ENCODE data around the gene GRPEL1.
A peak's percentile ranks its signal among the peaks of the same experiment; 100 is the strongest.

The GRPEL1 gene

DNA sequence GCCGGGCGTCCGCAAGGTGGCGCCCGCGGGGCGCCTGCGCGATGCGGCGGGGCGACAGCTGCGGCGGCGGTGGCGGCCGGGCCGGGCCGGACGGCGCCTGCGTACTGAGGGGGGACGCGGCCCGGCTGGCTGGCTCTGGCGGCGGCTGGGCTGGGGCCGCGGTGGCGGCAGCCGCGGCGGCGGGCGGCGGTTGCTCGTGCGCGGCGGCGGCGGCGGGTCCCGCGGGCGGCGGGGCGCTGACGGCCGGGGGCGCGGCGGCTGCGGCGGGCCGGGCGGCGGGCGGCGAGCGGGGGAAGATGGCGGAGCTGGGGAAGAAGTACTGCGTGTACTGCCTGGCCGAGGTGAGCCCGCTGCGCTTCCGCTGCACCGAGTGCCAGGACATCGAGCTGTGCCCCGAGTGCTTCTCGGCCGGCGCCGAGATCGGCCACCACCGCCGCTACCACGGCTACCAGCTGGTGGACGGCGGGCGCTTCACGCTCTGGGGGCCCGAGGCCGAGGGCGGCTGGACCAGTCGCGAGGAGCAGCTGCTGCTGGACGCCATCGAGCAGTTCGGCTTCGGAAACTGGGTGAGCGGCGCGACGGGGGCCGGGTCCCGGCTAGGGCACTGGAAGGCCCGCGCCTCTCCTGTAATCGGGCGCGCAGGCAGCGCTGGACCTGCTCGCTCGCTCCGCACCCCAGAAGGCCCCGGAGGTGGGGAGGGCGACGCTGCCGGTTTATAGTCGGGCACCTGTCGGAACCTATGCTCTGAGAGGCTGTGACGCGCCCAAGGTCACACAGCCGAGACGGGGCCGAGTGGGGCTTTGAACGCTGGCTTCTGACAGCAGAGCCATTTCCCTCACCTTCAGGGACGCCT, 24.4 kb downstream of the GRPEL1 start, which contains the start of gene TADA2B:
Gene TADA2B (plus strand): TSS at position 89 of the 853 bp plus-strand sequence. CDS start 208 bp downstream, at position 297.
- peak; percentile 12 for DNase-seq

DNA sequence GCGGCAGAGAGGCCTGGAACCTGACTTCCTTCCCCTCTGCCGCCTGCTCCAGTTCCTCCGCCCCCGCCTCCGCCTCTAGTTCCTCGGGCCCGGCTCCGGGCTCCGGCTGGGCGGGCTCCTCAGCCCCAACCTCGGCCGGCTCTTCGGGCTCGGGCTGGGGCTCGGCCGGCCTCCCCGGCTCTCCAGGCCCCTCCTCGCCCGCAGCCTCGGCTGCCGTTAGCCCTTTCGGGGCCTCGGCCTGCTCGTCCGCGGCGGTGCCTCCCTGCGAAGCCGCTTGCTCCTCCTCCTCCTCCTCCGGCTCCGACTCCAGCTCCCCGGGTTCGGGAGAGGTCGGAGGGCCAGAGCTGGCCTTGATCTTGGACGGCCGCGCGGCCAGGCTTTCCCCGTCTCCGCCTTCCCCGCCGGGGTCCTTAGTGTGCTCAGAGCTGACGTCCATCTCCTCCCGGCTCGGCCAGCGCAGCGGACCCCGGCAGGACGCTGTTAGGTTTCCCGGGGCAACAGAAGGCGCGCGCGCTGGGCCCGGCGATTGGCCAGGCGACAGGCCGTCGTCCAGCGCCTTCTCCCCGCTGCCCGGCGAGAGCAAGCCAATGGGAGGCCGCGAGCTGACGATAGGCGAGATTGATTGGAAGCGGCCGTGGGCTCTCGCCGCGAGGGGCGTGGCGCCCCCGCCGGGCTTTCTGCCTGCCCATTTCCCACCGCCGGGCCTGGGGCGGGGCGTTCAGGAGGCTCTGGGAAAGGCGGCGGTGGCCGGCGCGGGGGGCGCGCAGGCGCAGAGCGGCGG, 25.2 kb downstream of the GRPEL1 start:
- peak; percentile 96 for DNase-seq

DNA sequence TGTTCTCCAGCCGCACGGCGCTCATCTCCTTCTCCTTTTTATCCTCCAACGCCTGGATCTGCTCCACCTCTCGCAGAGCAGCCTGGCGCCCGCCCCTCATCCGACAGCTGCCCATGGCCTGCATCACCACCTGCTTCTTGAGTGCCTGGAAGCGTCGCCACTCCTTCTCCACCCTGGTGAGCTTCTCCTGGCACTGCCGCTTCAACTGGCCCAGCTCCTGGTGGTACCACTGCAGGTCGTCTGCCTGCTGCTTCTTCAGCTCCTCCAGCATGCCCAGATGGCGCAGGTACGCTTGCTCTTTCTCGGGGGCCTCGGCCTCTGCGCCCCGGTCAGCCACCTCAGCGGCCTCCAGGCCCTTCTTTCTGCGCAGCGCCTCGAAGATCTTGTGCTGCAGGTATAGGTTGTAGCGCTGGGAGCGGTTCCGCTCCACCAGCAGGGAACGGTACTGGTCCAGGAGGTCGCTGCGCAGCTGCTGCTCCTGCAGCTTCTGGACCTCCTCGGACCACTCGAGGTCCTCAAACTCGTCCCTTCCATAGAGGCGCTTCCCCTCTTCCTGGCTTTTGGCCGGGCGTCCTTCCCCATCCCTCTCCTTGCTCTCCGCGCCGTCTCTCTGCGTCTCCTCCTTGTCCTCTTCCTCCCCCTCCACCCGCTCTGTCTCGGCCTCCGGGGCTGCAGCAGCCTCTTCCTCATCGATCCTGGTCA, 25.9 kb downstream of the GRPEL1 start:
- DNase-seq: peak; percentile 19

DNA sequence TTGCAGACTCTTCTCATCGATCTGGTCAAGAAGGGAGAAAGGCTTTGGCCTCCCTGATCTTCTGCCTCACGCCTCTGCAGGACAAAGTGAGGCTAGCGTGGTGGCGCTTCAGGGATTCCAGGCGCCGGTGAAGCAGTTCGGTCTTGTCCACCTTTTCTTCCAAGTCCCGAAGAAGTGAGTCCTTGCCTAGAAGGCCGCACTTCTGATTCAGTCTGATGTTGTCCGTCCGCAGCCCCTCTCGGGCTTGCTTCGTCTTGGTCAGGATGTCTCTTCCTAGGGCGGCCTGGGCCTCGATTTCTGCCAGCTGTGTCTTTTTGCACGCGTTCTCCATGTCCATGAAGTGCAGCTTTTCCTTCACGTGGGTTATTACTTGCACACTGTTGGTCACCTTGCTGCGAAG, 26.6 kb downstream of the GRPEL1 start:
- no peak for DNase-seq

DNA sequence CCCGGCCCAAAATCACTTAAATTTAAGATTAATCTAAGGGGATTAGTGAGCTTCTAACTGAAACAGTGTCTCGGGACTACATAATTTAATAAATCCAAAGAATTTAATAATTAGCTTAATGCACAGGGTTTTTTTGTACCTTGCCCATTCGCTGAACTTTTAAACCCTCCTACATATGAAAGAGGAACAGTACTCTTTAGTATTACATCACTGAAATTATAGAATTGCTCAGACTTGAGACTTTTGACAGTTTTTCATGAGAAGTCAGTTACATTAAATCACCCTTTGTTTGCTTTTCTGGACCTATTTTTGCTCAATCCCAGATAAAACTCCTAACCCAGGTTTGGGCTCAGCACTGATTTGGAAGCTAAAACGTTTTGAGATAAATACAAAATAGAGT, 27.1 kb downstream of the GRPEL1 start:
- no peak for DNase-seq

DNA sequence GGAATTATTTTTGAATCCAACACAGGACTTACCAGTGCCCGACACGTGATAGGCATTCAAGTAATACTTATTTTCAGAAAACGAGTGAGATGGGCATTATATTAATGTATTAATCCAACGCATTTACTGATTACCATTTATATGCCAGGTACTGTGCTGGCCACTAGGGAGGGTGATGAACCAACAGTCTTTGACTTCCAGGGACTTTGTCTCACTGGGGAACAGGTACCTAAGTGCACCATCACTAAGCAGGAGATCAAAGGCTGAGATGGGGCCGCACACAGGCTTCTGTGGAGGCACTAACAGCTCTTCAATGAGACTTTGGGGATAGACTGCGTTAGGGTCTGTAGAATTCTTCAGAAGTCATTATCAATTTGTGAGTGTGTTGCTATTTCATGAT, 30.4 kb downstream of the GRPEL1 start:
- DNase-seq: no peak

DNA sequence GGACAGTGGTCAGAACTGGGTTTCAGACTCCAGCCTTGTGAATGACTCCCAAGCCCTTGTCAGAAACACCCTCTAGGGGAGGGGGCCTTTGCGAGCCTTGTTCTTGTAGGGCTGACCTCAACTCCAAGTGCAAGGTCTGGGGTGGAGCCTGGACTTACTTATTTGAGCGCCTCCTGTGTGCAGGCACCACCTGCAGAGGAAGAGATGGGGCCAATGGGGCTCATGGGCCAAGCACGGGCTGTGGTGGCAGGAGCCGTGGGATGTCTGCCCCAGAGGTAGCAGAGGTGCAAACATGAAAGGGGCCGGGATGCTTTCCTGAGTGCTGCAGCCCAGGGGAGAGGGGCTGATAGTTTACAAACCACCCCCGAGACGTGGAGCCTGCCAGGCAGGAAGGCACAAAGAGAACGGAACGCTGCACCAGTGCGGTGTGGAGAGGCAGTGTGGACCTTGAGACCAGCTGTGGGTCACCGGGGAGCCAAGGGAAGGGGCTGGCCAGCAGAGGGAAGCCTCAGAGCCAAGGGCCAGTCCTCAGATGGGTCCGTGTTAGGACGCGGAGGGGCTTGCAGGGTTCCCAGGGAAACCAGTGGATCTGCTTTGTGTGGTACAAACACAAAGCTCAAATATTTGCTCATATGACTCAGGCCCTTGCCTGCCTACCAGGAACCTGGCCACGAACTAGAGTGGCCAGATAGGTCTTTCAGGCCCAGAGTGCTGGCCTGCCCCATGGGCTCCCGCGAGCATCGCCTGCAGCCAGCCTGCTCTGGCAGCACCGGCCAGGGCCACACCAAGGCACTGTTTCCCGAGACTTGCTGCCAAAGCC, 33.4 kb downstream of the GRPEL1 start:
- peak; percentile 72 for DNase-seq

DNA sequence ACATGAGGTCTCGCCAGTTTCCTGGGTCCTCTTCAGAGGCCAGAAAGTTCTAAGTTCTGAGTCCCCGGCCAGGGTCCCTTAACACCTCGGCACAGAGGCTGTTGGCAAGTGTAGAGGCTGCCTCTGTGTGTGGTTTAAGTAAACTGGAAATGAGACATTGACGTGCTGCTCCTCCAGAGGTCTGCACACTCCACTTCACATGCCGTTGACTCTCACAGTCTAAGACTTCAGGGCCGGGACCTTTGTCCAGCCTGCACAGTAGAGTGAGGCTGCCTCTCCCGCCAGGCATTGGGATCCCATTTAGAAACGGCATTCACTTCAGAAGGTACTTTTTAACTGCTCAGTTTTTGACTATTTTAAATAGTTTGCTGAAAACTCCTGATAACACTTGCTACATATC, 35.3 kb downstream of the GRPEL1 start:
- no peak for DNase-seq

DNA sequence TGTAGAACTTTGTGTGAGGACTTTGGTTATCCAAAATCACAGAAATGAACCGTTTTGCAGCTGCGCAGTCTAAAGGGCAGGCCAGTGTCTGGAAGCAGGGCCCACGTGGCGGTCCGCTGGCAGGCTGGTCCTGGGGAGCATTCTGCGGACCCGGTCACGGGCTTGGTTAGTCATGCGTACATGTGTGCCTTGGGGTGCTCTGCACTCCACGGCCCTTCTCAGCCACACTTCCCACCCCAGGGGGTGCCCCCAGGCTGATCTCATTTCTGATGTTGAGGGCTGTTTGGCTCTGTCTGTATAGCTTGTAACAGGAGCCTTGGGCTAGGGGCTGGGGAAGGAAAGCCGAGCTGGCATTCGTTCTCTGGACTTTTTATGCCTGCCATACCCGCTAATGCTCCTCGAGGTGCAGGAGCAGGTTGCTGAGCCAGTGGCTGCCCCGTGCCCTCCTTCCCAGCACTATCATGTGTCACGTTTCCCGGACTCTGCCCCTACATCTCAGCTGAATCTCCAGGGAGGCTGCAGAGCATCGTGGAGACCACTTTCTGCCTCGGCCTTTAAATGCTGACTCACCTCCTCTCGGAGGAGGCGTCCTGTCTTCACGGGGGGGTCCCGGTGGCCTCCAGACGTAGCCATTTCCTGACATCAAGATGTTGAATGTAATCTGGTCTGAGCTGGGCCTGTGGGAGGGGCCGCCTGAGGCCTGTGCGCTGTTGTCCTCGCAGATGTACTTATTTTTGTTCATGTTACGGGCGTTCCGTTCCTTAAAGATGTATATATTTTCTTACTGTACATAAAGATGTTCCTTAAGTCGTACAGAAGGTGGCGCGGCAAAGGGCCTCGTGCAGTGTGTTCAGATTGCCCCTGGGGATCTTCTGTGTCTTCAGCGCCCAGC, 36.1 kb downstream of the GRPEL1 start:
- DNase-seq: no peak

DNA sequence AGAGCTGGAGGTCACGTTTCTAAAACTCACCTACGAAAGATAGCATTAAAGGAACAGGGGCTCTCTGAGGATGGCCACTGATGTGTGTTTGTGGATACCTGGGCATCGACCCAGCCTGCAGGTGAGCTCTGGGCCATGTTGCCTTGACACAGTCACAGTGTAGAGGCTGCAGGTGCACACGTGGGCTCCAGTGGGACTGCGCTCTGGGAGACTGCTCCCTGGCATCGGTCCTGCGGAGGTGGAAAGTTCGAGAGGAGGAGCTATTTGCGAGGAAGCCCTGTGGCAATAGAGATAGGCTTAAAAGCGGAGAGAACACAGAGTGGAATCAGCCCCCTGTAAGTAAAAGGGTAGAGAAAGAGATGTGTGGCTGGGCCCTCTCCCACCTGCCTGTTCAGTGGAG, 37.0 kb downstream of the GRPEL1 start:
- no peak for DNase-seq

DNA sequence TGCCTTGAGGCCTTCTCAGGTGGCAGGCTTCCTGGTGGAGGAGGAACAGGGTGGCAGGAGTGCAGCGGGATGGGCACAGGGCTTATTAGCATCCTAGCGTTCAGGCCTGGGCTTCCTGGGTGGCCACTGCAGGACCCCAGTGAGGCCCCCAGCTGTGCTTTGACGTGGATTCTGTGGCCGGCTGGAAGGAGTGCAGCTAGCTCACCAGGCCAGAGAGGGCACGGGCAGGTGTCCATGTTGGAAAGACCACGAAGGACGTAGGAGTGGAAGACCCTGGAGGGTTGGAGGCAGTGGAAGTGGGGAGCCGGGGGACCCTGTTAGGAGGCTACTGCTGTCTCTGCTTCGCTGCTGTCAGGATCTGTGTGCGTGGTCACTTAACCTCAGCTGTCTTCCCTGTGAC, 37.9 kb downstream of the GRPEL1 start:
- DNase-seq: no peak

DNA sequence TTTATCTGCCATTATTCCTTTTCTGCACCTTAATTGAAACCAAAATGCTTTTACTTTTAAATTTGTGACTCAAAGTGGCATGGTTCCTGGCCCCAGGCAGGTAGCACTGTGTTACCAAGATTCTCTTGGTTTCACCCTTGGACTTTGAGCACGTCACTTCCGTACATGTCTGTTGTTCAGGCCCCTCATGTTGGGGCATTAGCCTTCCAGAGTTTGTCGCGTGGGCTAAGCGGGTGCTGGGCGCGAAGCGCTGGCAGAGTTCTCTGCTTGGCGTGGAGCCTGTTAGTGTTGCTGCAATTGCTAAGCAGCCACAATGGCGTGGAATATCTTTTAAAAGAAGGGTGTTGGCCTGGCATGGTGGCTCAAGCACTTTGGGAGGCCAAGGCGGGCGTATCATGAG, 38.7 kb downstream of the GRPEL1 start:
- no peak for DNase-seq

DNA sequence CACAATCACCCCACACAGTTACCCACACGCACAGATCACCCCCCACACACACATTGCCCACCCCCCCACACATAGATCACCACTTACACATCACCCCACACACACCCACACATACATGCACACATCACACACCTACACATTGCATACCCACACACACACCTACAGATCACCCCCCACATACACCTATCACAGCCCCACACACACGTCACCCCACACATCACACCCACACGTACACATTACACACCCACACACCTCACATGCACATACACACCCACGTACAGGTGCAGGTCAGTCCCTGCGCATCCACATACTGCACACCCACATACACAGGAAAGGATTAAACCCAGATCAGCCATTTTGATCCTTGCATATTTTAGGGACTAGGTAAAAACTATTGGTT, 40.0 kb downstream of the GRPEL1 start:
- no peak for DNase-seq

DNA sequence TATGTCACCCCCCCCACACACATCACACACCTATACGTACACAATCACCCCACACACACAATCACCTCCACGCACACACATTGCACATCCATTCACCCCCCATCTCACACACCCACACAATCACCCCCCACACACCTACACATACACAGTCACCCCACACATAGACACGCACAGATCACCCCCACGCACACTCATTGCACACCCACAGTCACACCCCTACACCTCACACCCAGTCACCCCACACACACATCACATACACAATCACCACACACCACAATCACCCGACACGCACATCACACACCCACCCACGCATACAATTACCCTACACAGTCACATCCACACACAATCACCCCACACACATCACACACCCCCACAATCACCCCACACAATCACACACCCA, 40.6 kb downstream of the GRPEL1 start:
- DNase-seq: no peak

DNA sequence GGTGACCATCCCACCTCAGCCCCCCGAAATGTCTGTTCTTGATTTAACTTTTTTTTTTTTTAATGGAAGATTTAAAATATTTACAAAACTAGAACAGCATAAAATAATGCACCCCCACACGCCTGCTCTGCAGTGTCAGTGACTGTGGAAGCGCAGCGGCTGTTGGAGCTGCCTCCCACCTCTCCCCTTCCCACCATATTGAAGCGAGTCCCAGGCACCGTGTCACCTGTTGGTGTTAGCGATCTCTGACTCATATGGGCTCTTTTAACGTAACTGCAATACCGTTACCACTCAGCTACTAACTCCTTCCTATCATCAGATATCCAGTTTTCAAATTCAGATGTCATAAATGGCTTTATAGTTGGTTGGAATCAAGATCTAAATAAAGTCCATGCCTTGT, 41.8 kb downstream of the GRPEL1 start:
- no peak for DNase-seq

DNA sequence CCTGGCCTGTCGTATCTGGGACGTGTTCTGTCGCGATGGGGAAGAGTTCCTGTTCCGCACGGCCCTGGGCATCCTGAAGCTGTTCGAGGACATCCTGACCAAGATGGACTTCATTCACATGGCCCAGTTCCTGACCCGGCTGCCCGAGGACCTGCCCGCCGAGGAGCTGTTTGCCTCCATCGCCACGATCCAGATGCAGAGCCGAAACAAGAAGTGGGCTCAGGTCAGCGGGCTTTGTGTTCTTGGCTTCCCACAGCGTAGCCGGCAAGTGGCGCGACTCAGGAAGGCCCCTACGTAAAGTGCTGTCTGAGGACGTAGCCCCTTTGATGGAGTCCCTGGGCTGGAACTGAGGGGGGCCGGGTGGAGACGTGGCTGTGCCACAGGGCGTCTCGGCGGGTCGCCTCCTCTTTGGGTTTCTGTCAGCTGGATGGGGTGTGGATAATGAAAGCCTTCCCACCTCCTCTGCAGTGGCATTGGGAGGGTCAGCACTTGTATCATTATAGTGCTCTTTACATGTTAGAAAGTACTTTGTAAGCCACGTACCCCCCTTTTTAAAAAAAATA, 42.7 kb downstream of the GRPEL1 start:
- no peak for DNase-seq

DNA sequence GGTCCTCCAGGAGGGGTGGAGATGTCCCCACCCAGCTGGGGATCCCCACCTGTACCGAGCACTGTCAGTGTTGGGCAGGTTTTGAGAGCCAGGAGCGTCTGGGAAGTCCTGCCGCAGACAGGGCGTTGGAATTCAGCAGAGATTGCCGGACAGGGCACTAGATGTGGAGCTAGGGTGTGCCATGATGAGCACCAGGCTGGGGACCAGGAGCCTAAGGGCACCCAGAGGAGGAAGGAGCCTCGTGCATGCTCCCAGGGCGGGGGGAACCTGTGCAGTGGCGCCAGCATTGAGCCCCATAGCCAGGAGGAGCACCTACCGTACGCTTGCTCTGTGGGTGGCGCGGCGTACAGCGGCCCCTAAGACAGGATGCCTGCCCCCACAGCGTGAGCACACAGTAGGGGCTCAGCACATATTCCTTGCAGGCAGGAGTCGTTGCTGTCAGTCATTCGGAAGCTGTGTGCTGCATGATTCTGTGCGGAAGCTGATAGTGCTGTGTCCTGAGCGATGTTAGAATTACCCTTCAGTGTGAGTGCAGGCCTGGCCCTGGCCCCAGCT, 43.5 kb downstream of the GRPEL1 start:
- no peak for DNase-seq

DNA sequence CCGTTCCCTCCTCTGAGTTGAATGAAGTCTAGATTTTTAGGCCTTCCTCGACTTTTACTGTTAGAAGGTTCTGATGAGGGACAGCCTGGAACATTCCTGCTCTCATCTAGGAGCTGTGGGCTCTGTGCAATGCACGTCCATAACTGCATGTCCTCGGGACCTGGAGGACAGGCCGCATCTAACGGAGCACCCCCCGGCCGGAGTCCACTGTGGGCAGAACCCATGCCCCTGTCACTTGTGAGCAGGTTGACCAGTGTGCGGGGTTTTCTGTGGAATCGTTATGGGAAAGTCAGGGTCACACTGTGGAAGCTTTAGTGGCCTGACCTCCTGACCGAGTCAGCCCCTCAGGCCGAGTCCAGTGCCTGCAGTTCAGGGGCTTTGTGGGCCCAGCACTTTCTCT, 44.0 kb downstream of the GRPEL1 start:
- no peak for DNase-seq

DNA sequence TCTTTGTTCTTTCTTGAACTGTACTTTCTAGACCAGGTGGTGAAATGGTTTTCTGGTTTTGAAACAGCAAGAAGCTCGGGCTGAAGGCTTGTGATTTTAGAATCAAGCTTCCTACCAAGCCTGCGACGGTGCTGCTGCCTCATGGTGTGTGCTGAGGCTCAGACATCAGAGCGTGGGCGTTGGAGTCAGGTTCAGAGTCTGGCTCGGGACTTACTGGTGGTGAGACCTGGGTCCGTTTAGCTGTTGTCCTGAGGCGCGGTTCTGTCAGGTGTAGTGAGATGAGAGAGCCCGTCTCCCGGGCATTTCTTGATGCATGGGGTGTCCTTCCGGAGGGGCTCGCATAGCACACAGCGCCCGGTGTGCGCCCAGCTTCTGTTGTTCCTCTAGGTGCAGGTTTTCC, 44.4 kb downstream of the GRPEL1 start:
- DNase-seq: no peak

DNA sequence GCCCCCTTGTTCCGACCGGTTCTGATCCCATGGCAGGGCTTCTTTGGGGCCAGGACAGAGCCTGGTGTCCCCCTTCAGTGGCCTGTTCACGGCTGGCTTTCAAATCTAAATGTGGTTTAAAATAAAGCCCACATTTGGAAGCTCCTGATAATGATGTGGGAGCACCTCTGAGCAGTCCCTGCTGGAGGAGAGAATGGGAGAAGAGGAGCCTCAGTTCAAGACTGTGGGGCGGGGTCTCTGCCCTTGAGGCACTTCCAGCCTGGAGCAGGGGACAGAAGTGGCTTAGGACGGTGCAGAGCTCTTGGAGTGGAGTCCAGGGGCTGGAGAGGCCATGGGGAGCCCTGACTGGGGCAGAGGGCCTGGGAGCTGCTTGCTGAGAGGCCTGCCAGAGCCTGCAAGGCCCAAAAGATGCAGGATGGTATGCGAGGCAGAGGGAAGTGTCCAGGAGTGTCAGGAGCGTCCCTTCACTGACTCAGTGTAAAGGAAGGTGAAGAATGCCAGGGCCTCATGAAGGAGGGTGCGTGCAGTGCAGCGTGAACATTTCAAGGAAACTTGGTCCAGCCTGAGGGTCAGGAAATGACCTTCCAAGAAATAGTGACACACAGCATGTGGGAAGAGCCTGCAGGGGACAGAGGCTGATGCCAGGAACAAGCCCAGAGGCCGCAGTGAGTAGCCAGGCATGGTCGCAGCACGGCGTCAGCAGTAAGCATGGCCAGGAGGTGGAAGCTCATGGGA, 45.8 kb downstream of the GRPEL1 start:
- no peak for DNase-seq

Measured in NCI-H2029 (cell line).